Vagina (tissue), 2 donors: ENCODE results near the gene MSL2.

Experiments used
- POLR2A ChIP-seq, 2 donors: fragments of 450-650 bp; IDR thresholded peaks; one replicate each; pipeline ENCODE4 v1.6.1; 2017; ENCODE audit warnings: antibody characterized with exemption in 2 of 2, mild to moderate bottlenecking in 2 of 2, moderate library complexity in 2 of 2
- POLR2AphosphoS5 ChIP-seq, 2 donors: sonication (generic); formaldehyde crosslinking; IDR thresholded peaks; one replicate each; pipeline ENCODE4 v1.9.0; 2017; ENCODE audit warnings: antibody characterized with exemption in 2 of 2, mild to moderate bottlenecking in 2 of 2, low read depth in 1 of 2; ENCODE audit not compliant: insufficient read depth in 1 of 2
- TF ChIP-seq, protein P1 (sequence below), 3 experiments: fragments of 450-650 bp in 2 of 3; fragments of 200-600 bp in 1 of 3; sonication (generic) in 1 of 3; IDR thresholded peaks; one replicate each; pipeline ENCODE4 v1.5.1; 2017 to 2019; ENCODE audit warnings: antibody characterized with exemption in 3 of 3, mild to moderate bottlenecking in 2 of 3, moderate library complexity in 2 of 3

DNA sequence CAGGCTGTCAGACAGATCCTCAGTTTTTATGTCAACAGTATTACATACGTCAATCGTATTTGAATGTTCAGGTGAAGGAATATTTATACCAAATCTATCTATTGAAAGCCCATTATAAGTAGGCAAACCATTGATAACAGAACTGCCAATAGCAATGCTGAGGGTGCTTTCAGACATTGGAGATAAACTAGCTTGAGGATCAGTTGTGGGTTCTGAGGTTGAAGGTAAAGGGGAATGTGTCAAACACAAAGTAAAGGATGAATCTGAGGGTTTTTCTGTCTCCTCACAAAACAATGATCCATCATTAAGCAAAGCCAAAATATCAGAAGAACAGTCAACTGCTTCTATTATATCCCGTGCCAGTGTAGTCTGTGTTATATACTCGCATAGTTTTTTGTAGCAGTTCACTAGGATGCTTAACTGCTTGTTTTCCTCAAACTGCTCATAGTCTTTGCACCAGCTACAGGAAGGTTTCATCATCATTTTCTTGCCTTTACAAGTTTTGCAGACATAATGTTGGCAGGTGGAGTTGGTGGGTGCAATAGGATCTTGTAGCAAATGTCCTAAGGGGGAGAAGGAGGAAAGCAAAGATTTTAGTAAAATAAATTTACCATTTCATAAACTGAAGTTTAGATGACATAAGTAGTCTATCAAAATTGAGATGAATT, 43.8 kb downstream of the MSL2 start:
- no peak for TF ChIP-seq POLR2A (IDR thresholded peaks at IDR 0.05)
- TF ChIP-seq, protein P1, sequence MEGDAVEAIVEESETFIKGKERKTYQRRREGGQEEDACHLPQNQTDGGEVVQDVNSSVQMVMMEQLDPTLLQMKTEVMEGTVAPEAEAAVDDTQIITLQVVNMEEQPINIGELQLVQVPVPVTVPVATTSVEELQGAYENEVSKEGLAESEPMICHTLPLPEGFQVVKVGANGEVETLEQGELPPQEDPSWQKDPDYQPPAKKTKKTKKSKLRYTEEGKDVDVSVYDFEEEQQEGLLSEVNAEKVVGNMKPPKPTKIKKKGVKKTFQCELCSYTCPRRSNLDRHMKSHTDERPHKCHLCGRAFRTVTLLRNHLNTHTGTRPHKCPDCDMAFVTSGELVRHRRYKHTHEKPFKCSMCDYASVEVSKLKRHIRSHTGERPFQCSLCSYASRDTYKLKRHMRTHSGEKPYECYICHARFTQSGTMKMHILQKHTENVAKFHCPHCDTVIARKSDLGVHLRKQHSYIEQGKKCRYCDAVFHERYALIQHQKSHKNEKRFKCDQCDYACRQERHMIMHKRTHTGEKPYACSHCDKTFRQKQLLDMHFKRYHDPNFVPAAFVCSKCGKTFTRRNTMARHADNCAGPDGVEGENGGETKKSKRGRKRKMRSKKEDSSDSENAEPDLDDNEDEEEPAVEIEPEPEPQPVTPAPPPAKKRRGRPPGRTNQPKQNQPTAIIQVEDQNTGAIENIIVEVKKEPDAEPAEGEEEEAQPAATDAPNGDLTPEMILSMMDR (IDR thresholded peaks at IDR 0.05), result no peak
- no peak for TF ChIP-seq POLR2AphosphoS5 (IDR thresholded peaks at IDR 0.05; ENCODE audit: insufficient read depth in 1 of 2, low read depth in 1 of 2)
